Activated naive CD4-positive, alpha-beta T cell treated with anti-CD3 and anti-CD28 coated beads for 36 hours (primary cell): Measurements from ENCODE around the gene SLC38A7. TPM values are rescaled to one million over a fixed set of nuclear protein-coding genes. Genes with fewer than 3 reads are reported as not detected.
A peak's percentile ranks its signal among the peaks of the same experiment; 100 is the strongest.

Experiments used
- CTCF ChIA-PET: fragments of 350-600 bp; sonication (Branson Sonifier 250); formaldehyde crosslinking; loops from one replicate; lab custom pipeline; 2021; ENCODE audit warnings: antibody characterized with exemption; lab: Charles Lee
- DNase-seq: peaks from one replicate; pipeline ENCODE4 v3.0.0-alpha.2; 2020
- H3K27ac Mint-ChIP-seq: one replicate; pipeline ENCODE4 v1.8.0; 2021; ENCODE audit warnings: mild to moderate bottlenecking, mixed read lengths
- H3K27me3 Mint-ChIP-seq: one replicate; pipeline ENCODE4 v1.8.0; 2021; ENCODE audit warnings: low read depth, mixed read lengths
- H3K36me3 Mint-ChIP-seq: one replicate; pipeline ENCODE4 v1.8.0; 2021; ENCODE audit warnings: low read depth, mixed read lengths
- H3K4me1 Mint-ChIP-seq: one replicate; pipeline ENCODE4 v1.8.0; 2021; ENCODE audit warnings: low read depth, mixed read lengths
- H3K4me3 Mint-ChIP-seq: one replicate; pipeline ENCODE4 v1.8.0; 2021; ENCODE audit warnings: mild to moderate bottlenecking, moderate library complexity, mixed read lengths
- H3K9me3 Mint-ChIP-seq: one replicate; pipeline ENCODE4 v1.8.0; 2021; ENCODE audit warnings: mixed read lengths
- intact Hi-C: fragments of 100-400 bp; cut with micrococcal nuclease; formaldehyde crosslinking; loops from one replicate; pipeline ENCODE4 v1.15.1; 2023
- total RNA-seq, 2 experiments: library from RNA; stranded (reverse); gene quantifications; one replicate each; pipeline ENCODE4 v1.2.3, GENCODE V29; 2021

SLC38A7 gene
- total RNA-seq, 2 experiments from 2014 or later: 4.3 to 4.6 TPM

GRCh38 chr16:58628845-58629732 is 55.5 kb downstream of the SLC38A7 start:
- Mint-ChIP-seq H3K9me3 (no peaks in the 10 kb centered on the region), H3K27ac (peak overlapping the region; percentile 100), H3K4me3 (peak overlapping the region; percentile 99), H3K36me3 (peaks cover 22% of the 10 kb centered on the region), H3K27me3 (peaks cover 1% of the 10 kb centered on the region), H3K4me1 (peaks cover 28% of the 10 kb centered on the region)
- intact Hi-C loops: loop anchor here (1.0 to 5.0 kb wide), 4 partner anchors 47 to 1092 kb away; partner anchors contain the start of genes CCDC102A and CFAP20
- peak; percentile 62 for DNase-seq
- CTCF ChIA-PET: interaction anchor here (2.5 kb wide), 1 partner anchor 127 kb away, joined by 10 read pairs; no protein-coding TSS in a partner anchor

DNA sequence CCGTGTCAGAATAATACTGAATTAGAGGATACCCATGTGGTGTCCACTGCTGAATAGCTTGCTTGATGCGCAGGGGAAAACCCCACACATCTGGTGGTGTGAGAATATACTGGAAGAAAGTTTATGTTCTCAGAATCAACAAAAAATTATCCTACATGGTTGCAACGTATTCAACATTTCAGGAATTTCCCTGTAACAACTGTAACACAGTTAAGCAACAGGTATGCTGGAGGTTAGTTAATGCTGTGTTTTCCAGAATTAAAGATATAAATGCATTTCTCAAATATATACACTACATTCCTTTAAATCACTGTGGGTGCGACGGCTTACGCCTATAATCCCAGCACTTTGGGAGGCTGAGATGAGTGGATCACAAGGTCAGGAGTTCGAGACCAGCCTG is 60.4 kb downstream of the SLC38A7 start:
- peaks cover 38% of the 10 kb centered on the region for H3K36me3 Mint-ChIP-seq
- H3K4me3 Mint-ChIP-seq: no peak overlapping the region
- peaks cover 30% of the 10 kb centered on the region for H3K4me1 Mint-ChIP-seq
- CTCF ChIA-PET: no interaction called here
- H3K27ac Mint-ChIP-seq: no peak overlapping the region
- no peaks in the 10 kb centered on the region for H3K9me3 Mint-ChIP-seq
- intact Hi-C loops: no loop called here
- DNase-seq: no peak
- no peaks in the 10 kb centered on the region for H3K27me3 Mint-ChIP-seq

DNA sequence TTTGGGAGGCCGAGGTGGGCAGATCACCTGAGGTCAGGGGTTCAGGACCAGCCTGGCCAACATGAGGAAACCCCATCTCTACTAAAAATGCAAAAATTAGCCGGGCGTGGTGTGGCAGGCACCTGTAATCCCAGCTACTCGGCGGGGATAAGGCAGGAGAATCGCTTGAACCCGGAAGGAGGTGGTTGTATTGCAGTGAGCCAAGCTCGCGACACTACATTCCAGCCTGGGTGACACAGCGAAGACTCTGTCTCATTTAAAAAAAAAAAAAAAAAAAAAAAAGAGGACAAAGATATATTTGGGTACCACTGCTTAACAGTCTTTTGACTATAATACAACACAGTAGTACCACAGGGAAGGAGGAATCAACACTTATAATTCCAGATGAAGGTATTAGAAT is 64.2 kb downstream of the SLC38A7 start:
- H3K4me1 Mint-ChIP-seq: peaks cover 22% of the 10 kb centered on the region
- CTCF ChIA-PET: no interaction called here
- H3K36me3 Mint-ChIP-seq: peaks cover 32% of the 10 kb centered on the region
- DNase-seq: no peak
- no peak overlapping the region for H3K27ac Mint-ChIP-seq
- no peaks in the 10 kb centered on the region for H3K9me3 Mint-ChIP-seq
- no peaks in the 10 kb centered on the region for H3K27me3 Mint-ChIP-seq
- H3K4me3 Mint-ChIP-seq: no peak overlapping the region
- intact Hi-C loops: no loop called here

GRCh38 chr16:58615280-58615679 is 69.3 kb downstream of the SLC38A7 start:
- no peak for DNase-seq
- Mint-ChIP-seq H3K36me3 (peaks cover 21% of the 10 kb centered on the region), H3K9me3 (peaks cover 1% of the 10 kb centered on the region), H3K27me3 (no peaks in the 10 kb centered on the region), H3K4me3 (no peak overlapping the region), H3K27ac (peak overlapping the region; percentile 52), H3K4me1 (peaks cover 25% of the 10 kb centered on the region)
- CTCF ChIA-PET: no interaction called here
- intact Hi-C loops: no loop called here

Other genes with a start within 250 kb of the SLC38A7 start
- 1 to 10 TPM; 3.0 to 3.6 TPM for gene NDRG4, start 184.6 kb downstream of the SLC38A7 start, total RNA-seq
- gene SETD6, start 169.3 kb downstream of the SLC38A7 start, total RNA-seq: 1 to 10 TPM; 8.1 to 8.5 TPM
- gene CNOT1, start 54.9 kb downstream of the SLC38A7 start, total RNA-seq: 100 to 1,000 TPM; 283 to 287 TPM
- 100 to 1,000 TPM; 156 to 162 TPM for gene GOT2, start 49.5 kb upstream of the SLC38A7 start, total RNA-seq